ENCODE measurements around the gene SORT1.

The SORT1 gene

GRCh38 chr1:109273570-109274288 is 124.0 kb downstream of the SORT1 start:
- Histone ChIP-seq H3K9me3 (no peaks in the 10 kb centered on the region), H3K4me1 (peaks cover 9% of the 10 kb centered on the region), H3K27me3 (no peaks in the 10 kb centered on the region), H3K4me3 (ENCODE audit: low read depth, low read length) (no peak overlapping the region), H3K36me3 (peaks cover 7% of the 10 kb centered on the region)
- DNase-seq = no peak
- TF ChIP-seq CTCF (IDR thresholded peaks at IDR 0.05; ENCODE audit: low read depth, low read length) = no peak

GRCh38 chr1:109272831-109273547 is 124.7 kb downstream of the SORT1 start:
- Histone ChIP-seq H3K4me1 (peaks cover 9% of the 10 kb centered on the region), H3K4me3 (ENCODE audit: low read depth, low read length) (no peak overlapping the region), H3K36me3 (no peaks in the 10 kb centered on the region; the same call in 1 of the 2 replicates), H3K27me3 (no peaks in the 10 kb centered on the region), H3K9me3 (no peaks in the 10 kb centered on the region)
- peak; percentile 12 for DNase-seq
- TF ChIP-seq CTCF (IDR thresholded peaks at IDR 0.05; ENCODE audit: low read depth, low read length) = no peak

- H3K4me1 ChIP-seq = peaks cover 9% of the 10 kb centered on the region
- H3K36me3 ChIP-seq = no peaks in the 10 kb centered on the region; the same call in 1 of the 2 replicates
- H3K9me3 ChIP-seq = no peaks in the 10 kb centered on the region
- peak; percentile 6 for DNase-seq
- H3K27me3 ChIP-seq = no peaks in the 10 kb centered on the region
- no peak overlapping the region for H3K4me3 ChIP-seq (ENCODE audit: low read depth, low read length)
- no peak for TF ChIP-seq CTCF (IDR thresholded peaks at IDR 0.05; ENCODE audit: low read depth, low read length)
These were observed 125.5 kb downstream of the SORT1 start for GRCh38 chr1:109272021-109272799.

- no peaks in the 10 kb centered on the region; the same call in 1 of the 2 replicates for H3K36me3 ChIP-seq
- no peaks in the 10 kb centered on the region for H3K27me3 ChIP-seq
- no peak overlapping the region for H3K4me3 ChIP-seq (ENCODE audit: low read depth, low read length)
- H3K4me1 ChIP-seq = peaks cover 9% of the 10 kb centered on the region
- DNase-seq = no peak
- no peak for TF ChIP-seq CTCF (IDR thresholded peaks at IDR 0.05; ENCODE audit: low read depth, low read length)
- H3K9me3 ChIP-seq = no peaks in the 10 kb centered on the region
These were observed 126.3 kb downstream of the SORT1 start for GRCh38 chr1:109271458-109271857.

- no peak for TF ChIP-seq CTCF (IDR thresholded peaks at IDR 0.05; ENCODE audit: low read depth, low read length)
- Histone ChIP-seq H3K9me3 (no peaks in the 10 kb centered on the region), H3K4me3 (ENCODE audit: low read depth, low read length) (no peak overlapping the region), H3K4me1 (peaks cover 9% of the 10 kb centered on the region), H3K27me3 (no peaks in the 10 kb centered on the region), H3K36me3 (no peaks in the 10 kb centered on the region; the same call in 1 of the 2 replicates)
- no peak for DNase-seq
These were observed 126.9 kb downstream of the SORT1 start for GRCh38 chr1:109270623-109271317.
